Astrocyte of the cerebellum (primary cell): Measurements from ENCODE around the gene MVD.
A peak's percentile ranks its signal among the peaks of the same experiment; 100 is the strongest.
"Not testable (repeated sequence)": the region's sequence is repeated elsewhere in the genome, so short reads cannot be mapped to it uniquely, and the experiment has no call there.

Source experiments
- DNase-seq: peaks from one replicate; pipeline ENCODE4 v3.0.0-alpha.2; 2011; ENCODE audit warnings: low read depth
- H3K4me3 ChIP-seq: 2 replicates; pipeline ENCODE4 v1.5.1; 2011; ENCODE audit warnings: mild to moderate bottlenecking, low read depth, low read length, moderate library complexity
- CTCF ChIP-seq: IDR thresholded peaks from 2 replicates; pipeline ENCODE4 v1.5.1; 2012; ENCODE audit warnings: low read length, low read depth, moderate library complexity, mild to moderate bottlenecking; ENCODE audit errors: missing control alignments
- in situ Hi-C: cut with HindIII; loops from 2 replicates; pipeline ENCODE4 v1.10.0; 2017; ENCODE audit warnings: low sequenced_read_pairs

The MVD gene

GRCh38 chr16:88616320-88616719, 46.6 kb downstream of the MVD start:
- TF ChIP-seq CTCF = no peak
- DNase-seq = no peak
- in situ Hi-C loops = no loop called here
- no peak overlapping the region for H3K4me3 ChIP-seq

GRCh38 chr16:88614818-88615580, 47.9 kb downstream of the MVD start:
- DNase-seq = no peak
- H3K4me3 ChIP-seq = no peak overlapping the region
- in situ Hi-C loops = no loop called here
- no peak for TF ChIP-seq CTCF

- no peak for TF ChIP-seq CTCF
- DNase-seq = no peak
- in situ Hi-C loops = no loop called here
- H3K4me3 ChIP-seq = no peak overlapping the region
Observed at GRCh38 chr16:88613911-88614817, 48.7 kb downstream of the MVD start.

GRCh38 chr16:88613293-88613692, 49.6 kb downstream of the MVD start:
- DNase-seq = no peak
- no peak for TF ChIP-seq CTCF
- in situ Hi-C loops = no loop called here
- no peak overlapping the region for H3K4me3 ChIP-seq

- no peak for DNase-seq
- in situ Hi-C loops = no loop called here
- H3K4me3 ChIP-seq = no peak overlapping the region
- no peak for TF ChIP-seq CTCF
Observed at GRCh38 chr16:88610909-88611812, 51.7 kb downstream of the MVD start.

- in situ Hi-C loops = no loop called here
- peak; percentile 33 for TF ChIP-seq CTCF
- no peak overlapping the region for H3K4me3 ChIP-seq
- DNase-seq = no peak
Observed at GRCh38 chr16:88610080-88610479, 52.8 kb downstream of the MVD start.

GRCh38 chr16:88609426-88609825, 53.5 kb downstream of the MVD start:
- DNase-seq, in situ Hi-C loops, H3K4me3 ChIP-seq: not testable (repeated sequence)
